H1 (cell line): ENCODE measurements around the gene KLHL41. TPM values are rescaled to one million over a fixed set of nuclear protein-coding genes. Genes with fewer than 3 reads are reported as not detected.

Source experiments
- CTCF ChIA-PET: fragments of 300-600 bp; sonication (Branson Sonifier 250); formaldehyde crosslinking; loops from one replicate; lab custom pipeline; 2021; ENCODE audit not compliant: partially characterized antibody; lab: Charles Lee
- POLR2A ChIA-PET: fragments of 300-600 bp; sonication (Branson Sonifier 250); formaldehyde crosslinking; loops from one replicate; lab custom pipeline; 2021; ENCODE audit warnings: inconsistent platforms; ENCODE audit not compliant: partially characterized antibody; lab: Charles Lee
- DNase-seq, 2 experiments: peaks; one replicate each; pipeline versions ENCODE4 v3.0.0 to v3.0.0-alpha.2; 2010 to 2022; ENCODE audit warnings: low spot score in 2 of 2, low read depth in 1 of 2, mixed read lengths in 1 of 2
- FAIRE-seq: peaks from 2 replicates; lab custom pipeline; 2011; peaks lifted over from hg19 to GRCh38; lab: Jason Lieb, UNC
- H2AFZ ChIP-seq: 2 replicates; pipeline ENCODE4 v1.8.1; 2012; ENCODE audit warnings: low read length, inconsistent platforms
- H2AK5ac ChIP-seq: 2 replicates; pipeline ENCODE4 v1.6.1; 2013; ENCODE audit warnings: low read depth, low read length
- H2BK120ac ChIP-seq: replicated peaks from 2 replicates; pipeline ENCODE3; 2013; ENCODE audit warnings: low read depth, low read length, inconsistent platforms
- H2BK12ac ChIP-seq: 2 replicates; pipeline ENCODE4 v1.6.1; 2013; ENCODE audit warnings: low read depth, low read length
- H2BK15ac ChIP-seq: 2 replicates; pipeline ENCODE4 v1.6.1; 2013; ENCODE audit warnings: low read length
- H2BK20ac ChIP-seq: 2 replicates; pipeline ENCODE4 v1.6.1; 2013; ENCODE audit warnings: low read length
- H2BK5ac ChIP-seq: 2 replicates; pipeline ENCODE4 v1.6.1; 2013; ENCODE audit warnings: low read depth, low read length
- H3K14ac ChIP-seq: 2 replicates; pipeline ENCODE4 v1.6.1; 2013; ENCODE audit warnings: inconsistent platforms; ENCODE audit not compliant: insufficient read length
- H3K18ac ChIP-seq: 2 replicates; pipeline ENCODE4 v1.6.1; 2013; ENCODE audit warnings: low read length; ENCODE audit errors: extremely low read depth
- H3K23ac ChIP-seq: 2 replicates; pipeline ENCODE4 v1.6.1; 2013; ENCODE audit warnings: inconsistent platforms; ENCODE audit not compliant: insufficient read length
- H3K23me2 ChIP-seq: 2 replicates; pipeline ENCODE4 v1.6.1; 2013; ENCODE audit warnings: low read depth, low read length
- H3K27ac ChIP-seq: 2 replicates; pipeline ENCODE4 v1.6.1; 2011; ENCODE audit warnings: low read depth, low read length, inconsistent platforms
- H3K27me3 ChIP-seq, 4 experiments: replicated peaks in 1 of 4; 1 replicate in 1 of 4; 2 replicates in 3 of 4; pipeline versions ENCODE4 v1.6.1 to v1.8.1; 2011 to 2013; ENCODE audit warnings: low read length in 3 of 4, mild to moderate bottlenecking in 3 of 4, inconsistent platforms in 2 of 4, mixed read lengths in 2 of 4, moderate library complexity in 1 of 4; ENCODE audit not compliant: control insufficient read depth in 3 of 4, insufficient read depth in 3 of 4; ENCODE audit errors: extremely low read depth in 1 of 4
- H3K36me3 ChIP-seq, 4 experiments: 2 replicates each; pipeline versions ENCODE4 v1.6.1 to v1.8.1; 2011 to 2013; ENCODE audit warnings: mild to moderate bottlenecking in 4 of 4, low read length in 3 of 4, moderate library complexity in 2 of 4, control low read depth in 1 of 4, inconsistent platforms in 1 of 4; ENCODE audit not compliant: insufficient read depth in 4 of 4, control insufficient read depth in 2 of 4
- H3K4ac ChIP-seq: replicated peaks from 2 replicates; pipeline ENCODE3; 2013; ENCODE audit warnings: low read length, low read depth, mixed read lengths, inconsistent platforms; ENCODE audit not compliant: insufficient read length
- H3K4me1 ChIP-seq, 4 experiments: replicated peaks in 1 of 4; 1 replicate in 1 of 4; 2 replicates in 3 of 4; pipeline versions ENCODE4 v1.6.1 to v1.8.1; 2011 to 2013; ENCODE audit warnings: low read length in 3 of 4, inconsistent platforms in 2 of 4, mixed read lengths in 1 of 4; ENCODE audit not compliant: insufficient read depth in 4 of 4, control insufficient read depth in 3 of 4
- H3K4me2 ChIP-seq, 2 experiments: 2 replicates each; pipeline versions ENCODE4 v1.6.1 to v1.8.1; 2011 to 2013; ENCODE audit warnings: low read depth in 2 of 2, low read length in 2 of 2, control low read depth in 1 of 2, inconsistent platforms in 1 of 2, mild to moderate bottlenecking in 1 of 2; ENCODE audit not compliant: insufficient read depth in 1 of 2
- H3K4me3 ChIP-seq, 4 experiments: fragments of 200-600, 300-600 bp in 1 of 4; sonication (generic), shearing (Covaris generic), sonication (Bioruptor Twin) in 1 of 4; 2 replicates each; pipeline versions ENCODE4 v1.5.1 to v1.8.1; 2011 to 2016; ENCODE audit warnings: low read length in 4 of 4, low read depth in 3 of 4, control low read depth in 2 of 4, inconsistent platforms in 2 of 4, mild to moderate bottlenecking in 2 of 4, mixed read lengths in 1 of 4, moderate library complexity in 1 of 4; ENCODE audit not compliant: insufficient read depth in 2 of 4; ENCODE audit errors: extremely low read depth in 1 of 4
- H3K56ac ChIP-seq: replicated peaks from 2 replicates; pipeline ENCODE3; 2013; ENCODE audit warnings: low read depth, mild to moderate bottlenecking, mixed read lengths, low read length, inconsistent platforms; ENCODE audit not compliant: insufficient read length
- H3K79me1 ChIP-seq: 2 replicates; pipeline ENCODE4 v1.6.1; 2013; ENCODE audit warnings: low read depth, low read length, control low read depth
- H3K79me2 ChIP-seq, 2 experiments: 2 replicates each; pipeline versions ENCODE4 v1.6.1 to v1.8.1; 2012 to 2013; ENCODE audit warnings: low read length in 2 of 2, mild to moderate bottlenecking in 2 of 2, inconsistent platforms in 1 of 2; ENCODE audit not compliant: insufficient read depth in 2 of 2, control insufficient read depth in 1 of 2
- H3K9ac ChIP-seq, 4 experiments: replicated peaks in 1 of 4; 1 replicate in 1 of 4; 2 replicates in 3 of 4; pipeline versions ENCODE4 v1.6.1 to v1.8.1; 2011 to 2013; ENCODE audit warnings: low read depth in 3 of 4, low read length in 3 of 4, control low read depth in 2 of 4, mild to moderate bottlenecking in 2 of 4, moderate library complexity in 2 of 4, inconsistent platforms in 1 of 4; ENCODE audit errors: extremely low read depth in 1 of 4
- H3K9me3 ChIP-seq, 2 experiments: 2 replicates each; pipeline versions ENCODE4 v1.6.1 to v1.8.1; 2012 to 2013; ENCODE audit warnings: mild to moderate bottlenecking in 2 of 2, moderate library complexity in 2 of 2, control low read depth in 1 of 2, inconsistent platforms in 1 of 2, low read depth in 1 of 2, low read length in 1 of 2, mixed read lengths in 1 of 2; ENCODE audit not compliant: insufficient read depth in 2 of 2
- H4K20me1 ChIP-seq, 2 experiments: replicated peaks in 1 of 2; 2 replicates each; pipeline versions ENCODE3 to v1.8.1; 2011 to 2013; ENCODE audit warnings: inconsistent platforms in 2 of 2, low read length in 2 of 2, mild to moderate bottlenecking in 1 of 2; ENCODE audit not compliant: insufficient read depth in 2 of 2, control insufficient read depth in 1 of 2
- H4K5ac ChIP-seq: 2 replicates; pipeline ENCODE4 v1.6.1; 2013; ENCODE audit warnings: low read length, low read depth, mixed read lengths, inconsistent platforms; ENCODE audit not compliant: insufficient read length
- H4K8ac ChIP-seq: 2 replicates; pipeline ENCODE4 v1.8.0; 2013; ENCODE audit warnings: mild to moderate bottlenecking, moderate library complexity, low read length, inconsistent platforms; ENCODE audit not compliant: insufficient read depth; ENCODE audit errors: extremely low read depth
- H4K91ac ChIP-seq: replicated peaks from 2 replicates; pipeline ENCODE3; 2013; ENCODE audit warnings: low read length, mixed read lengths, inconsistent platforms; ENCODE audit not compliant: insufficient read length
- ASH2L ChIP-seq: fragments of 200-600, 300-600 bp; sonication (generic); IDR thresholded peaks from one replicate; pipeline ENCODE4 v1.7.1; 2017; ENCODE audit warnings: low read length
- CBX8 ChIP-seq: fragments of 300-800, 300-1000 bp; sonication (generic); IDR thresholded peaks from 2 replicates; pipeline ENCODE4 v1.7.1; 2016; ENCODE audit warnings: low read depth, low read length, borderline replicate concordance
- CHD2 ChIP-seq: IDR thresholded peaks from 2 replicates; pipeline ENCODE4 v1.6.1; 2012; ENCODE audit warnings: low read length, improper control_type of control experiment
- EP300 ChIP-seq, 2 experiments: IDR thresholded peaks; 1 replicate in 1 of 2; 2 replicates in 1 of 2; pipeline ENCODE4 v1.6.1; 2011 to 2012; ENCODE audit warnings: low read depth in 2 of 2, low read length in 2 of 2, mild to moderate bottlenecking in 2 of 2, borderline replicate concordance in 1 of 2, inconsistent platforms in 1 of 2, moderate library complexity in 1 of 2
- FOSL1 ChIP-seq: IDR thresholded peaks from 2 replicates; pipeline ENCODE4 v1.6.1; 2011; ENCODE audit warnings: mild to moderate bottlenecking, low read depth, low read length, moderate library complexity; ENCODE audit not compliant: insufficient read depth
- JUND ChIP-seq: IDR thresholded peaks from 2 replicates; pipeline ENCODE4 v1.6.1; 2011; ENCODE audit warnings: mild to moderate bottlenecking, improper control_type of control experiment, low read length
- KDM1A ChIP-seq: fragments of 200-600, 300-600 bp; sonication (generic); IDR thresholded peaks from 2 replicates; pipeline ENCODE4 v1.7.1; 2016; ENCODE audit warnings: mild to moderate bottlenecking, low read length, borderline replicate concordance
- PHF8 ChIP-seq: fragments of 200-600 bp; sonication (generic); conservative IDR thresholded peaks from 2 replicates; pipeline ENCODE4 v1.7.1; 2012; ENCODE audit warnings: low read depth, mild to moderate bottlenecking, inconsistent platforms, low read length, moderate library complexity
- RAD21 ChIP-seq, 2 experiments: IDR thresholded peaks in 1 of 2; conservative IDR thresholded peaks in 1 of 2; 2 replicates each; pipeline ENCODE4 v1.6.1; 2011; ENCODE audit warnings: low read depth in 2 of 2, low read length in 2 of 2, improper control_type of control experiment in 1 of 2, inconsistent platforms in 1 of 2, mild to moderate bottlenecking in 1 of 2, moderate library complexity in 1 of 2
- RBBP5 ChIP-seq: IDR thresholded peaks from 2 replicates; pipeline ENCODE4 v1.7.1; 2012; ENCODE audit warnings: low read depth, mild to moderate bottlenecking, inconsistent platforms, low read length, moderate library complexity, borderline replicate concordance
- RXRA ChIP-seq: IDR thresholded peaks from 2 replicates; pipeline ENCODE4 v1.6.1; 2011; ENCODE audit warnings: low read depth, mild to moderate bottlenecking, low read length, moderate library complexity; ENCODE audit not compliant: insufficient read depth
- SIRT6 ChIP-seq: IDR thresholded peaks from one replicate; pipeline ENCODE4 v1.7.1; 2012; ENCODE audit warnings: low read length, inconsistent platforms
- WGBS, 2 experiments: shearing (Covaris generic) in 1 of 2; methylation state at CpG; one replicate each; pipeline versions ENCODE4 v1.1.6 to v1.1.7; 2013 to 2015; ENCODE audit warnings: low lambda C conversion rate in 2 of 2, mixed read lengths in 2 of 2, inconsistent platforms in 1 of 2, low coverage in 1 of 2, missing lambda C conversion rate in 1 of 2; ENCODE audit not compliant: insufficient replicate concordance in 2 of 2, insufficient coverage in 1 of 2, insufficient read length in 1 of 2; ENCODE audit errors: extremely low coverage in 1 of 2, missing lambda C conversion rate in 1 of 2; 5-methylcytosine and 5-hydroxymethylcytosine counted together
- polyA plus RNA-seq, 7 experiments: library from polyadenylated mRNA; depleted of rRNA in 3 of 7; stranded (reverse) in 5 of 7; unstranded in 2 of 7; fragments of >200 nt in 5 of 7; fragments of 200-250 nt in 2 of 7; gene quantifications; 1 replicate in 5 of 7; 2 replicates in 1 of 7; 4 replicates in 1 of 7; pipeline versions ENCODE4 v1.2.1 to v1.2.3, GENCODE V29; 2011 to 2013; ENCODE audit warnings: missing spikeins in 2 of 7, mixed read lengths in 2 of 7
- total RNA-seq: library from RNA; stranded (reverse); fragmentation: NEBNext Ultra II Directional; extraction: Animal tissue kit (Norgen Biotek cat#: 25700); gene quantifications from 2 replicates; pipeline ENCODE4 v1.2.1, GENCODE V29; 2021

KLHL41 gene
- total and polyA plus RNA-seq, 2 of the 8 experiments (the other 6 are each of a cell fraction or from before 2014, with no cell fraction given) = not detected

DNA sequence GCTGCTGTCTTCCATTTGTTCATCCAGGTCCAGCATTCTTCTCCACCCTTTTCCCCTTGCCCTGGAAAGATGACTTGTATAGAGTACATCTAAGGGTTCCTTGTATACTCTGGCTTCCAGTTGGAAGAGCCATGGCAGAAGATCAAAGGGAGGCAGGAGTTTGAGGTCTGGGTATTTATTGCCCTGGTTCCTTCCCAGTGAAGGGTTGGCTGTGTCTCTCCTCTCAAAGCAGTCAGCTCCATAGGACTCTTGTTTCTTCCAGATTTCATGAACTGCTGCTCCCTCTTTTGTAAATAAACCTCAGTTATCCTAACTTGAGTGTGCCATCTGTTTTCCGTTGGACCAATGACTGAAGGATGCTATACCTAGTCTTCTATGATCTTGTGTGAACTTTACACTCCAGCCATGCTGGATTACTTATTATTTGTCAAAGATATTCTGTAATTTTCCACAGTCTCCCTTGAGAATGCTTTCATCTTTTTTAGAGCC lies 23.8 kb upstream of the KLHL41 start:
- no peak overlapping the region for H3K9ac ChIP-seq
- no peak overlapping the region for H2BK120ac ChIP-seq
- H3K18ac ChIP-seq = no peak overlapping the region
- no peak overlapping the region for H2BK20ac ChIP-seq
- DNase-seq (no peak), FAIRE-seq (no peak)
- peaks cover 2% of the 10 kb centered on the region in 2 experiments; a peak in 1 of 4 replicates for H3K9me3 ChIP-seq
- H3K4me2 ChIP-seq = no peak overlapping the region
- WGBS, 2 experiments = 86% methylated on average over 1 of the region's 1 CpG; no CpG with 5 or more reads in 1 of the 2 experiments
- no peaks in the 10 kb centered on the region for H3K23me2 ChIP-seq
- ChIA-PET CTCF (no interaction called here), POLR2A (no interaction called here)
- H3K4me3 ChIP-seq = no peak overlapping the region
- no peak overlapping the region for H3K56ac ChIP-seq
- H4K8ac ChIP-seq = no peak overlapping the region
- no peak overlapping the region for H3K14ac ChIP-seq
- no peak overlapping the region for H2AK5ac ChIP-seq
- H4K20me1 ChIP-seq = no peaks in the 10 kb centered on the region
- no peak overlapping the region for H3K27ac ChIP-seq
- no peak overlapping the region for H4K5ac ChIP-seq
- no peak overlapping the region for H4K91ac ChIP-seq
- no peaks in the 10 kb centered on the region for H3K36me3 ChIP-seq
- H3K79me1 ChIP-seq = no peaks in the 10 kb centered on the region
- no peak overlapping the region for H2BK12ac ChIP-seq
- no peak for TF ChIP-seq RBBP5
- TF ChIP-seq ASH2L = no peak
- no peak for TF ChIP-seq FOSL1
- no peak for TF ChIP-seq RAD21 (IDR thresholded peaks at IDR 0.05 in 1 of 2, conservative IDR thresholded peaks at IDR 0.05 in 1 of 2; ENCODE audit: low read depth in 2 of 2, low read length in 2 of 2)
- no peak for TF ChIP-seq KDM1A
- TF ChIP-seq SIRT6 = no peak
- TF ChIP-seq CBX8 = no peak
- no peak for TF ChIP-seq EP300 (IDR thresholded peaks at IDR 0.05; ENCODE audit: borderline replicate concordance in 1 of 2, low read depth in 2 of 2, low read length in 2 of 2)
- no peak for TF ChIP-seq JUND
- no peak for TF ChIP-seq CHD2
- TF ChIP-seq PHF8 = no peak
- no peak for TF ChIP-seq RXRA
- H3K23ac ChIP-seq = no peak overlapping the region
- H2BK15ac ChIP-seq = no peak overlapping the region
- H2AFZ ChIP-seq = no peak overlapping the region
- H3K4ac ChIP-seq = no peak overlapping the region
- H2BK5ac ChIP-seq = no peak overlapping the region
- no peaks in the 10 kb centered on the region for H3K79me2 ChIP-seq
- H3K27me3 ChIP-seq = peaks cover 0 to 7% (median 2%) of the 10 kb centered on the region in 4 experiments; a peak in 4 of 7 replicates
- H3K4me1 ChIP-seq = no peaks in the 10 kb centered on the region
